ENCODE measurements around the gene MED16. TPM values are rescaled to one million over a fixed set of nuclear protein-coding genes. Genes with fewer than 3 reads are reported as not detected.

The MED16 gene, protein sequence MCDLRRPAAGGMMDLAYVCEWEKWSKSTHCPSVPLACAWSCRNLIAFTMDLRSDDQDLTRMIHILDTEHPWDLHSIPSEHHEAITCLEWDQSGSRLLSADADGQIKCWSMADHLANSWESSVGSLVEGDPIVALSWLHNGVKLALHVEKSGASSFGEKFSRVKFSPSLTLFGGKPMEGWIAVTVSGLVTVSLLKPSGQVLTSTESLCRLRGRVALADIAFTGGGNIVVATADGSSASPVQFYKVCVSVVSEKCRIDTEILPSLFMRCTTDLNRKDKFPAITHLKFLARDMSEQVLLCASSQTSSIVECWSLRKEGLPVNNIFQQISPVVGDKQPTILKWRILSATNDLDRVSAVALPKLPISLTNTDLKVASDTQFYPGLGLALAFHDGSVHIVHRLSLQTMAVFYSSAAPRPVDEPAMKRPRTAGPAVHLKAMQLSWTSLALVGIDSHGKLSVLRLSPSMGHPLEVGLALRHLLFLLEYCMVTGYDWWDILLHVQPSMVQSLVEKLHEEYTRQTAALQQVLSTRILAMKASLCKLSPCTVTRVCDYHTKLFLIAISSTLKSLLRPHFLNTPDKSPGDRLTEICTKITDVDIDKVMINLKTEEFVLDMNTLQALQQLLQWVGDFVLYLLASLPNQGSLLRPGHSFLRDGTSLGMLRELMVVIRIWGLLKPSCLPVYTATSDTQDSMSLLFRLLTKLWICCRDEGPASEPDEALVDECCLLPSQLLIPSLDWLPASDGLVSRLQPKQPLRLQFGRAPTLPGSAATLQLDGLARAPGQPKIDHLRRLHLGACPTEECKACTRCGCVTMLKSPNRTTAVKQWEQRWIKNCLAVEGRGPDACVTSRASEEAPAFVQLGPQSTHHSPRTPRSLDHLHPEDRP
- polyA plus RNA-seq (2013, experiment 1 of 2): 19.4 TPM
- polyA plus RNA-seq (2013, experiment 2 of 2): 19.2 TPM

DNA sequence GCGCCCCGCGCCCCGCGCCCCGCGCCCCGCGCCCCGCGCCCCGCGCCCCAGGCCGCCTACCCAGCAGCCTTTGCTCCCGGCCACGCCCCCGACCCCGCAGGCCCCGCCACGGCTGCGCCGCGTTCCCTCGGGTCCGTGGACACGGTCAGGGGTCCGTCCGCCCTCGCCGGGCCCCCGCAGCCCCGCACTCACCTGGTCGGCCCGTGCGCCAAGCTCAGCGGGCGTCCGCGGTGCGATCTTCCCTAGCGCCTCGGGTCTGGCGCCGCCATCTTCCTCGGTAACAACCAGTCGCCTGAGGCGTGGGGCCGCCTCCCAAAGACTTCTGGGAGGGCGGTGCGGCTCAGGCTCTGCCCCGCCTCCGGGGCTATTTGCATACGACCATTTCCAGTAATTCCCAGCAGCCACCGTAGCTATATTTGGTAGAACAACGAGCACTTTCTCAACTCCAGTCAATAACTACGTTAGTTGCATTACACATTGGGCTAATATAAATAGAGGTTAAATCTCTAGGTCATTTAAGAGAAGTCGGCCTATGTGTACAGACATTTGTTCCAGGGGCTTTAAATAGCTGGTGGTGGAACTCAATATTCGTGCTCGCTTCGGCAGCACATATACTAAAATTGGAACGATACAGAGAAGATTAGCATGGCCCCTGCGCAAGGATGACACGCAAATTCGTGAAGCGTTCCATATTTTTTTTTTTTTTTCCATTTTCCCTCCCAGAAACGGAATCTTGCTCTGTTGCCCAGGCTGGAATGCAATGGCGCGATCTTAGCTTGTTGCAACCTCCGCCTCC lies at the start of gene MED16, which contains the start of gene RNU6-9:
TSS of gene MED16 (minus strand) at position 294 of the 796 bp plus-strand sequence. CDS start 2,056 bp downstream, outside the sequence.
TSS of gene RNU6-9 (plus strand) at position 591 of the 796 bp plus-strand sequence.
- 1% methylated on average over 57 of the region's 69 CpGs for WGBS
- Histone ChIP-seq H4K8ac (ENCODE audit: low read length) (peak within 1 kb of the TSS; percentile 100), H3K27me3 (ENCODE audit: control insufficient read depth in 1 of 2, insufficient read depth in 1 of 2, low read length in 2 of 2) (no peaks in the 10 kb centered on the region), H3K4me2 (ENCODE audit: low read length, poor library complexity, severe bottlenecking) (peak within 1 kb of the TSS; percentile 55), H3K36me3 (ENCODE audit: control insufficient read depth in 1 of 2, insufficient read depth in 2 of 2, low read depth in 1 of 2, low read length in 2 of 2) (peaks cover 34 to 53% of the 10 kb centered on the region in 2 experiments), H3K18ac (ENCODE audit: low read depth in 1 of 2, low read length in 2 of 2) (peak within 1 kb of the TSS; percentile 97 to 100), H2AFZ (ENCODE audit: low read depth, low read length) (peak within 1 kb of the TSS; percentile 94), H2BK5ac (ENCODE audit: low read depth, low read length, poor library complexity, severe bottlenecking) (peak within 1 kb of the TSS; percentile 97), H2BK120ac (ENCODE audit: low read depth, low read length) (peak within 1 kb of the TSS; percentile 89), H3K4me1 (ENCODE audit: control insufficient read depth, insufficient read depth, low read depth, low read length) (peaks cover 6% of the 10 kb centered on the region), H4K91ac (ENCODE audit: low read length) (peak within 1 kb of the TSS; percentile 99), H3K27ac (ENCODE audit: low read length, poor library complexity, severe bottlenecking) (peak within 1 kb of the TSS; percentile 87), H2BK15ac (ENCODE audit: low read depth, poor library complexity, severe bottlenecking) (peak within 1 kb of the TSS; percentile 98), H2BK12ac (ENCODE audit: low read length in 2 of 2) (peak within 1 kb of the TSS in 1 of 2 experiments; percentile 15), H3K79me1 (replicated peaks; ENCODE audit: low read length, poor library complexity, severe bottlenecking) (peaks cover 31% of the 10 kb centered on the region), H3K4ac (ENCODE audit: low read depth in 1 of 2, low read length in 2 of 2) (peak within 1 kb of the TSS; percentile 95 to 96), H3K4me3 (ENCODE audit: insufficient read depth in 1 of 2, low read depth in 1 of 2, low read length in 2 of 2) (peak within 1 kb of the TSS; percentile 83 to 99), H3K23ac (ENCODE audit: low read length in 2 of 2) (peak within 1 kb of the TSS in 1 of 2 experiments; percentile 85), H3K9me3 (ENCODE audit: control insufficient read depth, low read length) (no peaks in the 10 kb centered on the region), H3K9ac (ENCODE audit: low read length) (peak within 1 kb of the TSS; percentile 94), H3K14ac (ENCODE audit: low read length in 2 of 2) (peak within 1 kb of the TSS; percentile 83 to 99), H2AK5ac (ENCODE audit: low read length, severe bottlenecking) (peak within 1 kb of the TSS; percentile 78)
- DNase-seq: peak; percentile 94

DNA sequence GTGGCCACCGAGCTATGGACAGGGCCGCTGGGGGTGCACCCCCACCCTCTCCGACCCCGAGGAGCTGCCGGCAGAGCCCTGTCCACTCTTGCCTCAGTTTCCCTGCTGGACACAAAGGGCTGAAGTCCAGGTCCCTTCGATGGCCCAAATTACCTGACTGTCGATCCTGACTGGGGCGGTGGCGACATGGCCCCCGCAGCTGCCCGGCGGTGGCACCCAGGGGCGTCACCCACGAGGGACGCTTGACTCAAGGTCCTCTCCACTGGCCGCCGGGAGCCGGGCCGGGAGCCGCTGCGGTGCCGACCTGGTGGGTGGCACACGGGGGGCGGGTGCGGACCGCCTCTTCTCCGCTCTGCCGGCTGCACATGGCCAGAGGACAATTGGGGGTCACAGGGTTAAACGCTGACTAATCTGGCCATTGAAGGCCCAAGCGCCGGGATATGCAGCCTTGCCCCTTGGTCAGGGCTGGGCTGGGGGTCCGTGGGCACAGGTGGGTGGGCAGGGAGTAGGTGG lies 49.2 kb upstream of the MED16 start:
- H3K4me3 ChIP-seq (ENCODE audit: insufficient read depth in 1 of 2, low read depth in 1 of 2, low read length in 2 of 2): no peak overlapping the region
- no peaks in the 10 kb centered on the region for H3K79me1 ChIP-seq (replicated peaks; ENCODE audit: low read length, poor library complexity, severe bottlenecking)
- no peak overlapping the region for H2AK5ac ChIP-seq (ENCODE audit: low read length, severe bottlenecking)
- no peak overlapping the region for H3K27ac ChIP-seq (ENCODE audit: low read length, poor library complexity, severe bottlenecking)
- 95% methylated on average over 32 of the region's 32 CpGs for WGBS
- H2BK5ac ChIP-seq (ENCODE audit: low read depth, low read length, poor library complexity, severe bottlenecking): no peak overlapping the region
- no peak overlapping the region for H2AFZ ChIP-seq (ENCODE audit: low read depth, low read length)
- H3K4me1 ChIP-seq (ENCODE audit: control insufficient read depth, insufficient read depth, low read depth, low read length): peaks cover 54% of the 10 kb centered on the region
- H3K4ac ChIP-seq (ENCODE audit: low read depth in 1 of 2, low read length in 2 of 2): no peak overlapping the region
- DNase-seq: no peak
- H4K91ac ChIP-seq (ENCODE audit: low read length): no peak overlapping the region
- no peak overlapping the region for H3K4me2 ChIP-seq (ENCODE audit: low read length, poor library complexity, severe bottlenecking)
- no peak overlapping the region for H3K9ac ChIP-seq (ENCODE audit: low read length)
- no peaks in the 10 kb centered on the region for H3K9me3 ChIP-seq (ENCODE audit: control insufficient read depth, low read length)
- H2BK15ac ChIP-seq (ENCODE audit: low read depth, poor library complexity, severe bottlenecking): no peak overlapping the region
- H3K36me3 ChIP-seq (ENCODE audit: control insufficient read depth in 1 of 2, insufficient read depth in 2 of 2, low read depth in 1 of 2, low read length in 2 of 2): peaks cover 37 to 88% of the 10 kb centered on the region in 2 experiments
- H3K27me3 ChIP-seq (ENCODE audit: control insufficient read depth in 1 of 2, insufficient read depth in 1 of 2, low read length in 2 of 2): no peaks in the 10 kb centered on the region
- no peak overlapping the region for H2BK12ac ChIP-seq (ENCODE audit: low read length in 2 of 2)
- peak overlapping the region; percentile 40 for H4K8ac ChIP-seq (ENCODE audit: low read length)
- no peak overlapping the region for H3K14ac ChIP-seq (ENCODE audit: low read length in 2 of 2)
- H2BK120ac ChIP-seq (ENCODE audit: low read depth, low read length): no peak overlapping the region
- no peak overlapping the region for H3K18ac ChIP-seq (ENCODE audit: low read depth in 1 of 2, low read length in 2 of 2)
- no peak overlapping the region for H3K23ac ChIP-seq (ENCODE audit: low read length in 2 of 2)

DNA sequence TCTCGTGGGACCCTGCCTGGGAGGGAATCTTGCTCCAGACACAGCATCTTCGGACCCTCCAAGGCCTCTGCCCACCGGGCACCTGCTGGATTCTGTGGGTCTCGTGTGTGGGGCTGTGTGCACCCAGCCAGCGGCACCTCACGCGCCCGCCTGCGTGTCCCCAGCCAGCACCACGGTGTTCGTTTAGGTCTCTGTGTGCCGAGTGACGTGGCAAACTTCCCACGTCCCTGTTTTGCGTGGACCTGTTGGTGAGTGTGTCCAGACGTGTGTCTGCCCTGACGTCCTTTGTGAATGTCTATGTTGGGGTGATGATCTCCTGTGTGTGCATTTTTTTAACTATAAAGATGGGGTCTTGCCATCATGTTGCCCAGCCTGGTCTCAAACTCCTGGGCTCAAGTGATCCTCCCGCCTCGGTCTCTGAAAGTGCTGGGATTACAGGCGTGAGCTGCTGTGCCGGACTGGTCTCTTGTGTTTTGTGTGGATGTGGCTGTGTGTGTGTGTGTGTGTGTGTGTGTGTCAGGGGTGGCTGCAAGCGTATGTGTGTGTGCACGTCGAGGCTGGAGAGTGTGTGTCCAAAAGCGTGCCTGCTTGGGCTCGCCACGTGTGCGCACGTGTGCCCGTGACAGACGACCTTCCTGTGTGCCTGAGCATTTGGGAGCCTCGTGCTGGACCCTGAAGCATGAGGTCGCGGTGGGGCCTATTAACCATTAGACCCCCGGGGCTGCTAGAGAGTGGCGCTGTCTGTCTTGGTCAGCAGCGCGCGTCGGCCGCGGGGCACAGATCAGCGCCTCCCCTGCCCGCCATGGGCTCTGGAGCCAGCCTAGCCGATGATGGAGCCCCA lies 48.5 kb upstream of the MED16 start:
- no peak overlapping the region for H3K23ac ChIP-seq (ENCODE audit: low read length in 2 of 2)
- H2BK5ac ChIP-seq (ENCODE audit: low read depth, low read length, poor library complexity, severe bottlenecking): no peak overlapping the region
- no peaks in the 10 kb centered on the region for H3K27me3 ChIP-seq (ENCODE audit: control insufficient read depth in 1 of 2, insufficient read depth in 1 of 2, low read length in 2 of 2)
- H4K8ac ChIP-seq (ENCODE audit: low read length): peak overlapping the region; percentile 40
- H2BK15ac ChIP-seq (ENCODE audit: low read depth, poor library complexity, severe bottlenecking): no peak overlapping the region
- H4K91ac ChIP-seq (ENCODE audit: low read length): peak overlapping the region; percentile 30
- WGBS: 95% methylated on average over 45 of the region's 45 CpGs
- no peak for DNase-seq
- no peaks in the 10 kb centered on the region for H3K9me3 ChIP-seq (ENCODE audit: control insufficient read depth, low read length)
- H3K14ac ChIP-seq (ENCODE audit: low read length in 2 of 2): no peak overlapping the region
- H3K27ac ChIP-seq (ENCODE audit: low read length, poor library complexity, severe bottlenecking): no peak overlapping the region
- H3K36me3 ChIP-seq (ENCODE audit: control insufficient read depth in 1 of 2, insufficient read depth in 2 of 2, low read depth in 1 of 2, low read length in 2 of 2): peaks cover 38 to 91% of the 10 kb centered on the region in 2 experiments
- peaks cover 53% of the 10 kb centered on the region for H3K4me1 ChIP-seq (ENCODE audit: control insufficient read depth, insufficient read depth, low read depth, low read length)
- no peak overlapping the region for H2AFZ ChIP-seq (ENCODE audit: low read depth, low read length)
- no peaks in the 10 kb centered on the region for H3K79me1 ChIP-seq (replicated peaks; ENCODE audit: low read length, poor library complexity, severe bottlenecking)
- H2AK5ac ChIP-seq (ENCODE audit: low read length, severe bottlenecking): no peak overlapping the region
- H3K18ac ChIP-seq (ENCODE audit: low read depth in 1 of 2, low read length in 2 of 2): no peak overlapping the region
- no peak overlapping the region for H3K9ac ChIP-seq (ENCODE audit: low read length)
- H2BK12ac ChIP-seq (ENCODE audit: low read length in 2 of 2): no peak overlapping the region
- peak overlapping the region in 1 of 2 experiments; percentile 2 for H3K4me3 ChIP-seq (ENCODE audit: insufficient read depth in 1 of 2, low read depth in 1 of 2, low read length in 2 of 2)
- H3K4ac ChIP-seq (ENCODE audit: low read depth in 1 of 2, low read length in 2 of 2): no peak overlapping the region
- H2BK120ac ChIP-seq (ENCODE audit: low read depth, low read length): no peak overlapping the region
- H3K4me2 ChIP-seq (ENCODE audit: low read length, poor library complexity, severe bottlenecking): no peak overlapping the region

All from mesenchymal stem cell (in vitro differentiated cells and primary cell).